ENCODE results near the gene HK3.

- TF ChIP-seq CTCF (IDR thresholded peaks at IDR 0.05; ENCODE audit: low read length) (no peak), EZH2 (IDR thresholded peaks at IDR 0.05; ENCODE audit: borderline replicate concordance, low read length) (no peak)
These were observed 50.5 kb downstream of the HK3 start for GRCh38 chr5:176848651-176849050.

All from OCI-LY1 (cell line).